ENCODE results near the gene CTIF.

The CTIF gene

GRCh38 chr18:48533340-48534070 lies 5.3 kb upstream of the CTIF start:
- DNase-seq (ENCODE audit: low read depth): no peak

DNA sequence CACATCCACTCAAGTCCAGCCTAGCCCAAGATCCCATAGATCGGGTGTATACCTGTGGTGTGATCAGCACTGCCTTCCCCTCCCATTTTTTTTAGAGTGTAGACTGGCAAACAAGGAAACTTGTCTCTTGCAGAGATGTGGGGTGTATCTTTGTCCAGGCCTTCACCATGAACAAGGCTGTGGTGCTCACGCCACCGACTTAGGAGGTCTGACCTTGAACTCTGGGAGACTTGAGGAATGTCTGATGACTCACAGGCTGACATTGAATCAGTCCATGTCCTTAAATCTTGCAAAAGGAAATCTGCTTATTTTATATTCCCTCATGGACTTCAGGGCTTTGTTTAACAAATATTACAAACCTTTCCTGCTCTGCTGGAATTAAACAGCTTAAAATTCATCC lies 4.5 kb upstream of the CTIF start:
- DNase-seq (ENCODE audit: low read depth): peak; percentile 83

GRCh38 chr18:48535956-48536355 lies 2.9 kb upstream of the CTIF start:
- DNase-seq (ENCODE audit: low read depth): no peak

DNA sequence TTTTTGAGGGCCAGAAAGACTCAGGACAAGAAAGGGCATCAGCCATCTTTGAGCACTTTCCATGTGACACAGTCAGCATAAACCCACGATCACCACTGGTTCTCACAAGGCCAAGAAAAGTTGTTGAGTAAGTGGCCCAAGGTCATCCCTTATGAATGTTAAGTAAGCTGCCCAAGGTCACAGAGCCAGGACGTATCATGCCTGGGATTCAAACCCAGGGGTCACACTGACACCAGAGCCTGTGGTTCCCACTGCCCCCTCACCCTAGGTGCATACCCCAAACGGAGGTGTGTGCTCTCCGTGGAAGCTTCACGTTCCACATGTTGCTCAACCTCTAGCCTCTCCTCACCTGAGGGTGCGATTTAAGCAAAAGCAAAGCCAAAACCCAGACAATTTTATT lies 2.3 kb upstream of the CTIF start:
- DNase-seq (ENCODE audit: low read depth): no peak

DNA sequence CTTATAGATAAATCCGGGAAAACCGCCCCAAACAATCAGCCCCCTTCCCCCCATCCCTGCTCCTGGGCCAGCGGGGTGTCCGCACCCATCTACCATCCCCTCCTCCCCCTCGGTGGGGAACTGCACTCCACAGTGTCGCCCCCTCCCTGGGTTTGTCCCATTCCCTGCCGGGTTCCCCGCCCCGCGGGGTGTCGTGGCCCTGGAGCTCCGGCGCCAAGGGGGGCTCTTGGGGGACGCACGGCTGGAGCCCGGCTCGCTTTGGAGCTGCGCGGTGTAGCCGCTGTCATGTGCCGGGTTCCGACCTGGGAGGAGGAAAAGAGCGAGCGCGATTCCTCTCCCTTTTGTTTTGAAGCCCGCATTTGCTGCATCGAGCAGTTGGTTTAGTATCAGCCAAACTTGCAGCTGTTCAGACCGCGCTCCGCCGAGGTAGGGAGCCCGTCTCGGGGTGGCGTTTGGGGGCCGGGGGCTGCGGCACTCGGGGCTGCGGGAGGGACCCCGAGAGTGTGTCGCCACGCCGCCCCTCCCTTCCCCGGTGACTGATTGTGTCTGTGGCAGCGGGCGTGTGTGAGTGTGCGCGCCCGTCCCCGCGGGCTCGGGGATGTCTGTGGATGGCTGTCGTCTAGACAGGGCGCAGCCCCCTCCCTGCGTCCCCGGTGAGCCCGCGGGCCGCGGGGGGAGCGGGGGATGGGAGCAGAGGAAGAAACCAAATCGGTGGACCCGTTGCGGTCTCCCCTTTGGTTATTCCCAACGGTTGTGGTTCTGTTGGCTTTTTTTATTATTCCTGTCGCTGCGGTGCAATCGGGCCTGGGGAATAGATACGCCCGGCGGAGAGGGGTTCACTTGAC lies 797 bp downstream of the CTIF start:
- peak; percentile 57 for DNase-seq (ENCODE audit: low read depth)

GRCh38 chr18:48540251-48541025 lies 1.6 kb downstream of the CTIF start:
- peak; percentile 50 for DNase-seq (ENCODE audit: low read depth)

DNA sequence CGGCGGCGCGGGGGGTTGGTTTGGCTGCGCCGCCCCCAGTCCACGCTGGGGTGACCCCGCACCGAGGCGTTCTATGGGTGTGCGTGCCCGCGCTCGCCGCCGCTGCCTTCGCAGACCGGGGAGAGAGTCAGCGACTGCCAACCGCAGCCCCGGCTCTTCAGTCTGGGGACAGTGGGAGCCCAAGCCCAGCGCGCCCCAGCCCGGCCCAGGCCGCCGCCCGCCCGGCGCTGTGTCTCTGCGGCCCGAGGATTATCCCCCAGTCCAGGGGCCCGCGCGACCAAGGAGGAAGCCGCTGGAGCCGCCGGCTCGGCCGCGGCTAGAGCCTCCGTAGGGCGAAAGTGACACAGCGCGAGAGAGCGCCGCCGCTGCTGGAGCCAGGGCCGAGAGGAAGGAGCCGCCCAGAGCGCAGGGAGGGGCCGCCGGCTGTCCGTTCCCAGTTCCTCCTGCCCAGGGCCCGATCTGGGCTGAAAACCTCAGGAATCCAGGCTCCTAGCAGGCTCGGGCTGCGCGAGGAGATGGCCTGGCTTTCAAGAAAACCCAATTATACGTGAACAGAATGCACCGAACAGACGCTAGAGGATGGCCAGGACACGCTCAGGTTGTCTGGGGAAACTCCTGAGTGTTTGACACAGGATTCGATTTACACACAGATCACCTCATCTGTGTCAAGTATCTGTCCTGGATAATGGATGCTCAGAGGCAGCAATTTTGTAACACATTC lies 2.4 kb downstream of the CTIF start:
- DNase-seq (ENCODE audit: low read depth): peak; percentile 80

DNA sequence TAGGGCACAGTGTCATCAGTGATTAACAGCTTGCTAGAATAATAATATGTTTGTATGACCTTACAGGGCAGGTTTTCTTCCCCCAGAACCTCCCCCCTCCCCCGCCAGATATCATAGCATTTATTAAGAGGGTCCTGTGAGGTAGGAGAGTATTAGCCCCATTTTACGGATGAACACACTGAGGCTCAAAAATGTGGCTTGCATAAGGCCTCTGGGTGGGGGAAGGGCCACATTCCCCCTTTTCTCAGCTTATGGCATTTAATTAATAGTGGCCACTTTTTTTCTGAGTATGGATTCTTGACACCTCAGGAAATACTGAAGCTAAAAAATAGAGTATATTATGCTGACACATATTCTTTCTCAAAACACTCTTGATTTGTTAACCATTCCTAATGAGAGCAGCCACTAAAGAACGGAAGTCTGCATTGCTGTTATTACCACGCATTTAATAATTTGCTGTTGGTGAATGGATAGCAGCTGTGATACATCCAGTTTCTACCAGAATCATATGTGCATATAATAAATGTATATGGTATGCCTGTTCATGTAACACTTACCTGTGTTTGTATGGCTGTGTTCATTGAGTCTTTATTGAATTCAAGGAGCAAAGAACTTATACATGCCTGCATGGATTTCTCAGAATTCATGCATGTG lies 3.0 kb downstream of the CTIF start:
- DNase-seq (ENCODE audit: low read depth): no peak

DNA sequence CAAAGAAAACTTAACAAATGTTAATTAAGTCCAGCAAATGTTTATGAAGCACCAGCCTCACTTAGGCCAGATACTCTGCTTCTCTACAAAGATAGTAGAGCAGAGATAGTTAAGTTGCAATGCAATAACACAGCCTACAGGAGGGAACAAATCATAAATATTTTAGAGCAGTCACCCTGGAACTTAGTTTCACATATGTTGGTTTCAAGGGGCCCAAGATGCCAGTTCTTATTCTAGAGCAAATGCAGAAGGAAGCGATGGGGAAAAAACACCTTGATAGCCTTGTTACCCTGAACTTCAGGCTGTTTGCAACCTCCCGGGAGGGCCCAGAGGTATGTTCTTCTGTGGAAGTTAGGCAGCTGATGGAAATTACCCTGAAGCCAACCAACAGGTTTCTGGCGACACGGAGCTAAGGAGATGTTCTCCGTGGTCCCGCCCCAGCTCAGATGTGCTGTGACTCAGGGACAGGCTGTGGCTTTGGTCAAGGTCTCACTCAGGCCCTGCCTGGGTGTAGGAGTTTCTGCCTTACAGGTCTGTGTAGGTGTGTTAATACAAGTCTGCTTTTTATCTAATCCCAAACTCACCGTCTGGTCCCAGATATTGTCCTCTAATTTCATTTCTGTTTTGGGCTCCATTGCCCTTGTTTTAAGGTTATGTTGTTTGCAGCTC lies 3.8 kb downstream of the CTIF start:
- DNase-seq (ENCODE audit: low read depth): no peak

DNA sequence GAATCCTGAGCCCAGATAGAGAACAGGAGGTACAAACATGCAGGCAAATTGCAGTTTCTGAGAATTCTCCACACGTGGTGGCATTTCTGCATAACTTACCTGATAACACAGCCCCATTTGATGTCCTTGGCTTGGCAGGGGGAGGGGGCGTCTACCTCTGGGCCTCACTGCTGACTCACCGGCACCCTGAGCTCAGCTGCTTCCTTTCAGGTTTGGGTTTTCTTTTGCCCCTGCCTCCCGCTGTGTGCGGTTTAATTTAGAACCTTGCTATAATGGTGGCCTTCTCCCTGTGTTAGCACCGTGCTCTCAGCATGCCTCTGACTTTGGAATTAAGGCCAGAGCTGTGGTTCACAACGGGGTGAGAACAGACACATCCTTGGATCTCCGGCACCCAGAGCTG lies 4.4 kb downstream of the CTIF start:
- no peak for DNase-seq (ENCODE audit: low read depth)

- DNase-seq (ENCODE audit: low read depth): no peak
These were observed 5.3 kb downstream of the CTIF start for GRCh38 chr18:48544116-48544515.

DNA sequence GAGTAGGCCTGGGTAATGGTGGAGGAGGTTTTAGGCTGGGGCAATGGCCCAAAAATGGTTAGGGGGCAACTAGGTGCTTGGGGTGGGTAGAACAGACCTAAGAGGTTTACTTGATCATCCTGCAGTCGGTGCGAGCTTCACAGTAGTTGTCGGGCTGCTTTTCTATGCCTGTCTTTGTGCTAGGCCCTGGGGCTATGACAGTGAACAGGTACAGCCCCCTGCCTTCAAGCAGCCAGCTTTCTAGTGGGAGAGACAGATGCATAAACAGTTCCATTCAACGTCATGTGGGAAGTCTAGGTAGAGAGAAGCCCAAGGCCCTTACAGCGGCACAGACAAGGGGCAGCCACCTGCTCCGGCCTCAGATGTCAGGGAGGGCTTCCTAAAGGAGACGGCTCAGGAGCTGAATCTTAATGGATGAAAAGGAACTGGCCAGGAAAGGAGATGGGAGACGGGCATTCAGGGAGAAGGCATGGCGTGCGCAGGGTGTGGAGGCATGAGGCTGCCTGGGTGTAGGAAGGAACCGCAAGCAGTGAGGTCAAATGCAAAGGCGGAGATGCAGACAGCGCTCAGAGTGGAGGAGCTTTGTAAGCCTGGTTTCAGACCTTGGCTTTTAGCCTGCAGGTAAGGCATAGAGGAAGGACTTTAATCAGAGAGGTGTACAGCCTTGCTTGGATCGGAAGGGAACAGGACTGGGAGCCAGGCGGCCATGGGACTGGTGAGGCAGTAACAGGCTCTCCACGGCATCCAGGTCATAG lies 6.0 kb downstream of the CTIF start:
- no peak for DNase-seq (ENCODE audit: low read depth)

DNA sequence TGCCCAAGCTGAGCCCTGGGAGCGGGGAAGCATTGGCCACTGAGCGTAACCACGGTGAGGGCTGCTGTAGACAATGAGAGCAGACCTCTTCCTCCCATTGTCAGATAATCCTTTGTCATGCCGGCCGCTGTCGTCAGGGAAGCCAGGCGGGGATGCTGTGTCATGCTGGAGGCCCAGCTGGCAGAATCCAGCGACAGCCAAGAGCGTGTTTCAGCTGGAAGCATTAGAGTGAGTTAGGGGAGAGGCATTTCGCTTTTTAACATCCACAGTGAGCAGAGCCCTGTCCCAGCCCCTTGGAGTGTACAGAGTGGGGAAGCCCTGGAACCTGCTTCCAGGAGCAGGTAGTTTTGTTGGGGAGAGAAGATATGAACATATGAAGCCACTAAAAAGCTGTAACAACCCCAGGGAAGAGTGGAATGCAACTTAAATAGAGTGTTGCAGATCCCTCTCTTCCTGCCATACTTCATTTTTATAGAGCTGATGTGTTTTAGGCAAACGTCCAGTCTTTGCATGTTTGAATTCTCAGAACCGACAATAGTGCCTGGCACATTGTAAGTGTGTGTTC lies 7.0 kb downstream of the CTIF start:
- DNase-seq (ENCODE audit: low read depth): peak; percentile 44

DNA sequence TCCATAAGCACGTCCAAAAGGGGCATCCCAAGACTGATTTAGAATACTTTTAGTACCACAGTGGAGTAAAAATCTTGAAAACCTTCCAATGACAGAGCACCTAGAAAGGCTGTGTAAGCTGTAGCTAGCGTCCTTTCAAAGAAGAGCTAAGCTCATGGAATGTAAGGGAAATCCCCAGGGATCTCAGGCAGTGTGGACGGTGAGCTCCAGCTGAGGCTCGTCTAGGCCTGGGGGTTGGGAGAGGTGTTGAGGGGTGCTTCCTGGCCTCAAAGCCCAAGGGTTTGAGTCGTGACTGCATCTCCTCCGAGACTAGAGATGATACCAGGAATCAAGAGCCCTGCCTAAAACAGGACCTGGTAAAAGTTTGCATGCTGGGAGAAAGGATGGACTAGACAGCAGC lies 7.6 kb downstream of the CTIF start:
- peak; percentile 67 for DNase-seq (ENCODE audit: low read depth)

DNA sequence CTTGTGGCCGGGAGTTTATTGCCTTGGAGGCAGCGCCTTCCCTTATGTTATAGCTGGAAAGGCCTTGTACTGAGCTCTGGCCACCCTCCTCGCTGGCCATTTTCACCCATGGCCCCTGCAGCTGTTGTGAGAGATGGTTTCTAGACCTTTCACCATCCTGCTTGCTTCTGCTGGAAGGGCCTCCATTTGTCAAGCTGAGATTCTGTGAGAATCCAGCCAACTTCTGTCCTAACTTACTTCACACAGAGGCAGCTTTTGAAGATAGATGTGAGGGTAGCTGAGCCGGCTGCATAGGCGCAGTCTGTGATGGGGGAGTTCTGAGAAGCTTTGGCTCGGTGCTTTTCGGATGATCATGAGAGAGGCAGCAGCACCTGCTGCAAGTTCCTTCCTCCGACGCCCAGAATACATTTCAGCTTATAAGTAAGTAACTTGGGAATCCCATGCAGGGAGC lies 8.7 kb downstream of the CTIF start:
- DNase-seq (ENCODE audit: low read depth): peak; percentile 33

- DNase-seq (ENCODE audit: low read depth): peak; percentile 82
These were observed 9.4 kb downstream of the CTIF start for GRCh38 chr18:48548011-48548771.

DNA sequence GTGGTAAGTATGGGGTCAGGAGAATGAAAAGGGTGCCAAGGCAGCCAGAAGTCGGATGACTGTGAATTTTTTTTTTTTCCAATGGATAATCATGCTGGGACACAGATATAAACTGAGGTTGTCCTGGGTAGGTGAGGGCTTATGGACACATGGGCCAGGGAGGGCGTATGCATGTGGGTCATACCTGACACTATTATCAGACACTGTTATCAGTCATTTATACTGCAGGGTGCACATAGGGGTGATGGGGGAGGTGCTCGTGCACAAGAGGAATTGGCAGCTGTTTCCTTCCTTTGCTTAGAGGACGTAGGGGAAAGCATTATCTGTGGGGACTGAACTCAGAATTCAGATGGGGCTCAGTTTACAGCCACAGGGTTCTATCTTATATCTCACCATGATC lies 10.1 kb downstream of the CTIF start:
- DNase-seq (ENCODE audit: low read depth): no peak

GRCh38 chr18:48550101-48550729 lies 11.4 kb downstream of the CTIF start:
- DNase-seq (ENCODE audit: low read depth): no peak

DNA sequence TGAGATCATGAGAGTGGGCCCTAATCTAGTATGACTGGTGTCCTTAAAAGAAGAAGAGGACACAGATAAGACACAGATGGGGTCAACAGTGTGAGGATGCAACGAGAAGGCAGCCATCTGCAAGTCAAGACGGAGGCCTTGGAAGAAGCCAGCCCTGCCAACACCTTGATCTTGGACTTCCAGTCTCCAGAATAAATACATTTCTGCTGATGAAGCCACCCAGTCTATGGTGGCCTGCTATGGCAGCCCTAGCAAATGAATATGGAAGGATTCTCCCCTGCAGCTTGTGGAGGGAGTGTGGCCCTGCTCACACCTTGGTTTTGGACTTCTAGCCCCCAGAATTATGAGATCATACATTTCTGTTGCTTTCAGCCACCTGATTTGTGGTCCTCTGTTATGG lies 12.3 kb downstream of the CTIF start:
- no peak for DNase-seq (ENCODE audit: low read depth)

Measured in amniotic epithelial cell (primary cell).